Skeletal muscle satellite cell (primary cell): Measurements from ENCODE around the gene DOC2B. TPM values are rescaled to one million over a fixed set of nuclear protein-coding genes. Genes with fewer than 3 reads are reported as not detected.
A peak's percentile ranks its signal among the peaks of the same experiment; 100 is the strongest.
"Not testable (repeated sequence)": the region's sequence is repeated elsewhere in the genome, so short reads cannot be mapped to it uniquely, and the experiment has no call there.

Experiments used
- H3K27me3 ChIP-seq: 2 replicates; pipeline ENCODE4 v1.7.0; 2013; ENCODE audit warnings: low read length; ENCODE audit not compliant: control insufficient read depth, insufficient read depth
- H3K36me3 ChIP-seq: 2 replicates; pipeline ENCODE4 v1.7.0; 2013; ENCODE audit warnings: mild to moderate bottlenecking, control low read depth, low read length; ENCODE audit not compliant: insufficient read depth
- H3K4me1 ChIP-seq: 2 replicates; pipeline ENCODE4 v1.7.0; 2013; ENCODE audit warnings: low read length; ENCODE audit not compliant: control insufficient read depth, insufficient read depth
- H3K4me2 ChIP-seq: 2 replicates; pipeline ENCODE4 v1.7.0; 2013; ENCODE audit warnings: mild to moderate bottlenecking, low read length
- H3K4me3 ChIP-seq: 2 replicates; pipeline ENCODE4 v1.7.0; 2013; ENCODE audit warnings: low read length
- H3K9ac ChIP-seq: 2 replicates; pipeline ENCODE4 v1.7.0; 2013; ENCODE audit warnings: mild to moderate bottlenecking, low read depth, low read length, moderate library complexity
- H3K9me3 ChIP-seq: replicated peaks from 2 replicates; pipeline ENCODE4 v1.7.0; 2013; ENCODE audit warnings: mild to moderate bottlenecking, control low read depth, low read length
- total RNA-seq: library from RNA; depleted of rRNA; stranded (reverse); fragments of >200 nt; gene quantifications from 2 replicates; pipeline ENCODE4 v1.2.3, GENCODE V29; 2012; rRNA removed

DOC2B gene
- not detected in 2 replicates for total RNA-seq

GRCh38 chr17:181245-182049 is at the start of gene DOC2B:
DOC2B (minus strand) TSS chr17:181650; CDS start chr17:181479, 171 bp downstream.
- Histone ChIP-seq H3K4me3 (no peak within 1 kb of the TSS), H3K27me3 (peaks cover 84% of the 10 kb centered on the region)

GRCh38 chr17:230395-230770 is 48.9 kb upstream of the DOC2B start:
- Histone ChIP-seq H3K9ac (no peak overlapping the region), H3K9me3 (no peaks in the 10 kb centered on the region), H3K4me2 (no peak overlapping the region), H3K4me1 (no peaks in the 10 kb centered on the region), H3K27me3 (peaks cover 24% of the 10 kb centered on the region), H3K36me3 (no peaks in the 10 kb centered on the region), H3K4me3 (no peak overlapping the region)

More at GRCh38 chr17:181245-182049, at the start of gene DOC2B:
- no peaks in the 10 kb centered on the region for H3K36me3 ChIP-seq
- H3K9me3 ChIP-seq = no peaks in the 10 kb centered on the region
- peak within 1 kb of the TSS; percentile 62 for H3K4me2 ChIP-seq
- H3K4me1 ChIP-seq = no peaks in the 10 kb centered on the region
- no peak within 1 kb of the TSS for H3K9ac ChIP-seq

GRCh38 chr17:229709-230394 is 48.4 kb upstream of the DOC2B start:
- H3K9ac ChIP-seq = no peak overlapping the region
- H3K4me3 ChIP-seq = no peak overlapping the region
- H3K27me3 ChIP-seq = peaks cover 24% of the 10 kb centered on the region
- no peaks in the 10 kb centered on the region for H3K9me3 ChIP-seq
- no peaks in the 10 kb centered on the region for H3K36me3 ChIP-seq
- no peak overlapping the region for H3K4me2 ChIP-seq
- H3K4me1 ChIP-seq = no peaks in the 10 kb centered on the region

GRCh38 chr17:228951-229708 is 47.7 kb upstream of the DOC2B start:
- Histone ChIP-seq H3K4me2 (no peak overlapping the region), H3K4me3 (no peak overlapping the region), H3K4me1 (no peaks in the 10 kb centered on the region), H3K9ac (no peak overlapping the region), H3K36me3 (no peaks in the 10 kb centered on the region), H3K27me3 (peaks cover 24% of the 10 kb centered on the region), H3K9me3 (no peaks in the 10 kb centered on the region)

DNA sequence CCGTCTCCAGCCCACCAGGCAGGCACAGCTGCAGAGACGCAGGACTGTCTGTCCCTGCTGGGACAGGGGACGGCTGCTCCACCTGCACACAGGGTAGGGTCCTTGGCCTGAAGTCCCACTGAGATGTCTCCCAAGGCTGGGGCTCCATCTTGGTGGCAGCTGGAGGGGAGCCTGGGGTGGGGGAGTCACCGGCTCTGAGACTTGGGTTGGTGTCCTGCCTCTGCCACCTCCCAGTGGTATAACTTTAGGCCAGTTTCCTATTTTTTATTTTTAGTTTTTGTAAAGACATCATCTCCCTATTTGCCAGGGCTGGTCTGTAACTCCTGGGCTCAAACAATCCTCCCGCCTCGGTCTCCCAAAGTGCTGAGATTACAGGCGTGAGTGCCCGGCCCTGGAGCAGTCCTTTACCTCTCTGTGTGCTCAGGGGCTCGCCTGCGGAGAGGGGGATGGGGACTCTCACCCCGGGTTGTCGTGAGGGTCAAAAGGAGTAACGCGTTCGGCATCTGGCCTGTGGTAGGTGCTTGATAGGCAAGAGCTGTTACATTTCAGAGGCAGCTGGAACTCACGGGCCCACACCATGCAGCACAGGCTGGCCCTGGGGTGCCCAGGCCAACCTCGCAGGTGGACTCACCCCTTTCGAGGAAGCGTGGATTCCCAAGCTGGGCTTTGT is 46.6 kb upstream of the DOC2B start:
- Histone ChIP-seq H3K4me2 (no peak overlapping the region), H3K9me3 (no peaks in the 10 kb centered on the region), H3K4me3 (no peak overlapping the region), H3K36me3 (no peaks in the 10 kb centered on the region), H3K9ac (no peak overlapping the region), H3K27me3 (peaks cover 24% of the 10 kb centered on the region), H3K4me1 (no peaks in the 10 kb centered on the region)

DNA sequence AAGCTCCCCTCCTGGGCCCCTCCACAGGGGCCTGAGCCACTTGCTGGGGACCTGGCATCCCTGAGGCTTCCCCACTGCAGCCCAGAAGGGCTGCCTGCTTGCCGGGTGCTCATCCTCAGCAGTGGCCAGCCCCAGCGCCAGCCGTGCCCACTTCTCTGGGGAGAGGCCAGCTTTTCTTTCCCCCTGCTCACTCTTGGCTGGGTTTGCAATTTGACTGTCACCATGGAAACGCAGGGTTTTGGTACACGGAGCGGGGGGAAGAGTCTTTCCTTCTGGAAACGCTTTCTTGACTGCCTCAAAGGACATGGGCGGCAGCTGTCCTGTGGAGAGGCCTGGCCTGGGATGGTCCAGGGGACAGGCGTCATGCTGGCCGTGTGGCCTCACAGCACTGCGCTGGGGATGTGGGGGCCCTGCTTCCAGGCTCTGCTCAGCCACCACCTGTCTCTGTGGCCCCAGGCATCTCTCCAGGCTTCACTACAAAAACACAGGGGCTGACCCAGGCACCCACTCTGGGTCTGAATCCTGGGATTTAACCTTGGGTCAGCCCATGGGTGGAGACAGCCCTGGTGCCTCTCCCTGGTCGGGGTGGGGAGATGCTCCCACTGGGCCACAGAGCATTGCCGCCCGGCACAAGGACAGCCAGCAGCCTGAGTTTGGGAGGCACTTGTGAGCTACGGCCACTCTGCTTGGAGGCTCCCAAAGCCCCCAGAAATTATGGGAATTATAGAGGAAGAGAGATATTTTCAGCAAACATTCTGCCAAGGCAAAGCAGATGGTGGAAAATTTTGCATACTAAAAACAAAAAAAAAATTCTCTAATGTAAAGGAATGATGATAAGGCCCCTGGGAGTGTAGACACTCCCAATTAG is 45.9 kb upstream of the DOC2B start:
- Histone ChIP-seq H3K4me2 (no peak overlapping the region), H3K4me1 (no peaks in the 10 kb centered on the region), H3K9me3 (no peaks in the 10 kb centered on the region), H3K36me3 (no peaks in the 10 kb centered on the region), H3K4me3 (no peak overlapping the region), H3K27me3 (peaks cover 24% of the 10 kb centered on the region), H3K9ac (no peak overlapping the region)

- no peak overlapping the region for H3K4me2 ChIP-seq
- no peaks in the 10 kb centered on the region for H3K4me1 ChIP-seq
- H3K36me3 ChIP-seq = no peaks in the 10 kb centered on the region
- no peak overlapping the region for H3K9ac ChIP-seq
- H3K9me3 ChIP-seq = no peaks in the 10 kb centered on the region
- H3K4me3 ChIP-seq = no peak overlapping the region
- H3K27me3 ChIP-seq = peaks cover 24% of the 10 kb centered on the region
Measured at GRCh38 chr17:226108-227077, 44.9 kb upstream of the DOC2B start.

DNA sequence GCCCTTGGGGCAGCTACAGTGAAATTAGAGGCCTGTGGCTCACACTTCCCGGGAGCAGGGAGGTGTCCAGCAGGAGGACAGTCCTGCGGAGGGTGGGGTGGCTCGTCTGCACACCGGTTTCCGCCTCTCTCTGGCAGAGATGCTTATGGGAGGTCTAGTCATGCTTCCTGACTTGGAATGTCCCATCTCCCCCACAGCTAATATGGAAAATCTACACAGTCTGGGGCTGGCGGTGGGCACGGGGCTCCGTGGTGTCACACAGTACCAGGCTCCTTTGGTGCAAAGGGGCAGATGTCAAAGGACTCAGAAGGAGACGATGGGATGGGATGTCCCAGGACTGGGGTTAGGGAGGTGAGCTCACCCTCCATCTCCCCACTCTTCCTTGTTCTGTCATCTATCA is 44.1 kb upstream of the DOC2B start:
- no peaks in the 10 kb centered on the region for H3K4me1 ChIP-seq
- H3K4me2 ChIP-seq = no peak overlapping the region
- H3K4me3 ChIP-seq = no peak overlapping the region
- H3K27me3 ChIP-seq = peaks cover 24% of the 10 kb centered on the region
- H3K9me3 ChIP-seq = no peaks in the 10 kb centered on the region
- H3K36me3 ChIP-seq = no peaks in the 10 kb centered on the region
- H3K9ac ChIP-seq = no peak overlapping the region

GRCh38 chr17:224576-224975 is 43.1 kb upstream of the DOC2B start:
- H3K4me3 ChIP-seq, H3K9ac ChIP-seq, H3K9me3 ChIP-seq, H3K36me3 ChIP-seq, H3K4me2 ChIP-seq, H3K4me1 ChIP-seq: not testable (repeated sequence)
- H3K27me3 ChIP-seq = peaks cover 24% of the 10 kb centered on the region
